Testis (tissue), 2 donors: ENCODE measurements around the gene ATP10A.

Experiments
- POLR2A ChIP-seq: fragments of 450-650 bp; IDR thresholded peaks from one replicate; pipeline ENCODE4 v1.6.1; 2017; ENCODE audit warnings: antibody characterized with exemption, mild to moderate bottlenecking, moderate library complexity
- TF ChIP-seq, protein P1 (sequence below), 3 experiments: fragments of 450-650 bp in 2 of 3; fragments of 200-600 bp in 1 of 3; sonication (generic) in 1 of 3; IDR thresholded peaks; one replicate each; pipeline ENCODE4 v1.5.1; 2016 to 2019; ENCODE audit warnings: antibody characterized with exemption in 3 of 3, mild to moderate bottlenecking in 2 of 3, moderate library complexity in 1 of 3

DNA sequence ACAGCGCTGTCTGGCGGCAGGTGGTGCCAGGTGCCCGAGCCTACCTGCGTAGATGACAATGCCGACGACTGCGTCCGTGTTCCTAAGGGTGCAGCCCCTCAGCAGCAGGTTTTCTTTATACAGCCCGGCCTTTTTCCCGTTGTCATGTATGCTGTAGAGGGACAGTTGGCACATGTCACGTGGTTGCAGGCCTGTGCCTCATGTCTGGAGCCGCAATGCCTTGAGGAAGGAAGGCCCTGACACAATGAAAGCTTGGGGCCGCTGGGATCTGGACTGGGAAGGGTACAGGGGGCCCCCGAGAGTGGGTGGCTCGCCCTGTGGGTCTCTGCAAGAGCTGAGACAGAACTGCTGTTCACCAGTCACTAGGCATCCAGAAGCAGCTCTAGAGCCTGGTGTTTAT, 136.0 kb downstream of the ATP10A start:
- TF ChIP-seq, protein P1, sequence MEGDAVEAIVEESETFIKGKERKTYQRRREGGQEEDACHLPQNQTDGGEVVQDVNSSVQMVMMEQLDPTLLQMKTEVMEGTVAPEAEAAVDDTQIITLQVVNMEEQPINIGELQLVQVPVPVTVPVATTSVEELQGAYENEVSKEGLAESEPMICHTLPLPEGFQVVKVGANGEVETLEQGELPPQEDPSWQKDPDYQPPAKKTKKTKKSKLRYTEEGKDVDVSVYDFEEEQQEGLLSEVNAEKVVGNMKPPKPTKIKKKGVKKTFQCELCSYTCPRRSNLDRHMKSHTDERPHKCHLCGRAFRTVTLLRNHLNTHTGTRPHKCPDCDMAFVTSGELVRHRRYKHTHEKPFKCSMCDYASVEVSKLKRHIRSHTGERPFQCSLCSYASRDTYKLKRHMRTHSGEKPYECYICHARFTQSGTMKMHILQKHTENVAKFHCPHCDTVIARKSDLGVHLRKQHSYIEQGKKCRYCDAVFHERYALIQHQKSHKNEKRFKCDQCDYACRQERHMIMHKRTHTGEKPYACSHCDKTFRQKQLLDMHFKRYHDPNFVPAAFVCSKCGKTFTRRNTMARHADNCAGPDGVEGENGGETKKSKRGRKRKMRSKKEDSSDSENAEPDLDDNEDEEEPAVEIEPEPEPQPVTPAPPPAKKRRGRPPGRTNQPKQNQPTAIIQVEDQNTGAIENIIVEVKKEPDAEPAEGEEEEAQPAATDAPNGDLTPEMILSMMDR (IDR thresholded peaks at IDR 0.05): no peak
- TF ChIP-seq POLR2A: no peak
